ENCODE data around the gene AASDH.
A peak's percentile ranks its signal among the peaks of the same experiment; 100 is the strongest.
"Not testable (repeated sequence)": the region's sequence is repeated elsewhere in the genome, so short reads cannot be mapped to it uniquely, and the experiment has no call there.

Gene AASDH

DNA sequence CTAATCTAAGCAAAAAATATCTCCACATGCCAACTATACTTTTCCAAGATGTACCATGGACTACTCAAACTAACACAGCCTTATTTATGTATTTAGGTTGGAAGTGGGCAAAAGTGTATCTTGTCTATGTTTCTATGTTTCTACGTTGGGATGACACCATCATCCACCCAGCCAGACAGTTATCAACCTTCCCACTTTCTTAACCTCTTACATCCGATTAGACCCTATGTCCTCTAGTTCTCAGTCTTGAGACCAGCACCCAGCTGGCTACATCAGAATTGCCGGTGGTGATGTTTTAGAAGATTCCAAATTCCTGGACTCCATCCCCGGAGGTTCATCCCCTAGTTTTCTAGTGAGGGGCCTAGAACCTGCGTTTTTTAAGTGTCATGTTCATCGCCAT lies 1.0 kb upstream of the AASDH start:
- DNase-seq, result peak; percentile 26

DNA sequence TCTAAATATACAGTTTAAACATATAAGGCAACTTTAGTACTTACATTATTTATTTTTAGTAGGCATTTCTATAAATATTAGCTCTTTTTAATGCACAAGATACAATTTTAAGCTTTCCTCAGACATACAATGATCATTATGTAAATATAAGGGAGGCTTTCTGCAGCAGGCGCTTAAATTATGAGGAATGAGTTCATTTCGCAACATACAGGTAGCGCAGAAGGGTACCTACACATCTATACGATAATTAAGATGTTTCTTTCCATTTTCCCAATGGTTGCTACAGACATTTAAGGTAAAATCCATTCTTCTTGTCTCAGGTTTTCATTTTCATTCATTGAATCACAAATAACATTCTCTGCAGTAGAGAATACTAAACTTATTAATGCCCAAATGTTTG lies 1.2 kb downstream of the AASDH start:
- peak; percentile 2 for DNase-seq

DNA sequence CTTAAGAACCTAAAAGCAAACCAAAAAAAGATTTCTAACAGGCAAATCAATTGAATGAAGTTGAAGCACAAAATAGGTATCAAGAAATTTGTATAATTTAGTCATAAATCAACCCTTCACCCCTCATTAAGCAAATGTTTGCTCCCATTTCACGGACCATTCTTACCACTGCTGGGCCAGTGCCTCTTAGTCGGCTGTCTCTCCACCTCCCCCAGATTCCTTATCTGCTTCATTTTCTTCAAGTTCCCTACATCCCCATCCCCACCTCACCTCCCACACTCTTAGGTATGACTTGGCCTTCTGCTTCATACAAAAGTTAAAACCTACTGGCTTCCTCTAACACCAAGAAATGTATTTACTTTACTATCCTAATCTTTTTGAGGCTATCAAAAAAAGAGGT lies 11.8 kb downstream of the AASDH start:
- no peak for DNase-seq

DNA sequence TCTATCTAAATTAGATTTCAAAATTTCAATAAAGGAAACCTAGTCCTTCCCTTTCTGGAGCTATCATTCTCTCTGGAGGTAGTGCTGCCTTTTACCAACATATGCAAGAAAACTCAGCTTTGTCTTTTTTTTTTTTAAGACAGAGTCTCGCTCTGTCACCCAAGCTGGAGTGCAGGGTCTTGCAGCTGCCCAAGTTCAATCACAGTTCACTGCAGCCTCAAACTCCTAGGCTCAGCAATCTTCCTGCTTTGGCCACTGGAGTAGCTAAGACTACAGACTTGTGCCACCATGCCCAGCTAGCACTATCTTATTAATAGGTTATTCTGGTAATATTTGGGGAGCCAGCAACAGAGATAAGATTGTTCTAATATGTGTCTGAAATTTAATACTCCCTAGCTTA lies 12.3 kb downstream of the AASDH start:
- no peak for DNase-seq

DNA sequence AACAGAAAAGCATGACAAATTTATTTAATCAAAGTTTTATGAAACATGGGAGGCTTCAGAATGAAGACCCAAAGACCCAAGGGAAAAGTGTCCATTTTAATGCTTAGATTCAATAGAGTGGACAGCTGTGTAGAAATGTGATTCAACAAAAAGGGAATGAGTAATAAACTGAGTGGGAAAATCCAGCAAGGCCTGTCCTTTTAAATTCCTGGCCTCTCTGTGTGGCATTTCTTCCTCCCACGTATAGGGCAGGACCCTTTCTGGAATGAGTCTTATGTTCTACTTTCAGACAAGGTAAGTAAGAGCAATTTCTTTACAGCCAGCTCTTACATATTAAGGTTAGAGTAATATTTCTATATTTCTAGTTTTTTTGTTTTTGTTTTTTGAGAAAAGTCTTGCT lies 14.5 kb downstream of the AASDH start:
- DNase-seq, result no peak

DNA sequence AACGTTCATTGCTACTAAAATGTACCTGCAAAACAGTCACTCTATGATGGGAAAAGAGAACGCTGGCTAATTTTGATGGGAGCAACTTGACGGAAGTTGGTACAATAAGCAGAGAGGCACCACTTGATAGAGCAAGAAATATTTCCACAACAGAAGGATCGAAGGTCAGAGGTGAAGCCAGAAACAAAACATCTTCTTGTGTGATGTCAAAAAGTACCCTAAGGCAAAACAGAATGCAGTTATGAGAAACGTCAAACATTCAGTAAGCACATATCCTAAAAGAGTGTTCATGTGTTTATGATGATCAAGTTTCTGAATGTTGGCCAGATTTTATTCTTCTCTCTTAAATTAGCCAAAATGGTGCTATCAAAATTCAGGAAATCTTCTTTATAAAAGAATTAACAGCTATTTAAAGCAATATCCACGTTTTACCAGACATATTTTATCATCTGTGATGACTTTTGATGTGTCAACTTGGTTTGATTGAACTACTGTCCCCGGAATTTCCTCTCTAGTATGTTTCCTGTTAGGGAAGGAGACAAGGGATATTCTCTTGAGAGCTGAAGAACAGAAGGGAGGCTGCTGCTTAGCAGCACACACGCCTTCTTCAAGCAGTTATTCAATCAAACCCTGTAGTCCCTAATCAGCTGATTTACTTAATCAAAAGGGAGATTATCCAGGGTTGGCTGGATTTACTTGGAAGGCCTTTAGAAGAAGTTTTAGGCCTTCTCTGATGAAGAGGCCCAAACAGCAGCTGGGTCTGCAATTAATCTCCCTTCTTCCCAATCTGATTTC lies 15.7 kb downstream of the AASDH start:
- no peak for DNase-seq

DNA sequence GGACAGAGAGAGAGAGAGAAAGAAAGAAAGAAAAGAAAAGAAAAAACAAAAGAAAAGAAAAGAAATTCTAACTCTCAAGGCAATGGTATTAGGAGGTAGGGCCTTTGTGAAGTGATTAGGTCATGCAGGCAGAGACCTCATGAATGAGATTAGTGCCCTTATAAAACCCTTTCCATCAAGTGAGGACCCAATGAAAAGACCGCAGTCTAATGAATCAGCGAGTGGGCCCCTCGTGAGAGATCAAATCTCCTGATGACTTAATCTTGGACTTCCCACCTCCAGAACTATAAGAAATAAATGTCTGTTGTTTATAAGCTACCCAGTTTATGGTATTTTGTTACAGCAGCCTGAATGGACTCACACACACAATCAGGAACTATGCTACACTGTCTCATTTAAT lies 16.9 kb downstream of the AASDH start:
- DNase-seq, result no peak

DNA sequence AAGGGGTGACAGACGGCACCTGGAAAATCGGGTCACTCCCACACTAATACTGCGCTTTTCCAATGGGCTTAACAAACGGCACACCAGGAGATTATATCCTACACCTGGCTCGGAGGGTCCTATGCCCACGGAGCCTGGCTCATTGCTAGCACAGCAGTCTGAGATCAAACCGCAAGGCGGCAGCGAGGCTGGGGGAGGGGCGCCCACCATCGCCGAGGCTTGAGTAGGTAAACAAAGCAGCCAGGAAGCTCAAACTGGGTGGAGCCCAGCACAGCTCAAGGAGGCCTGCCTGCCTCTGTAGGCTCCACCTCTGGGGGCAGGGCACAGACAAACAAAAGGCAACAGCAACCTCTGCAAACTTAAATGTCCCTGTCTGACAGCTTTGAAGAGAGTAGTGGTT lies 24.3 kb downstream of the AASDH start:
- not testable (repeated sequence) for DNase-seq

DNA sequence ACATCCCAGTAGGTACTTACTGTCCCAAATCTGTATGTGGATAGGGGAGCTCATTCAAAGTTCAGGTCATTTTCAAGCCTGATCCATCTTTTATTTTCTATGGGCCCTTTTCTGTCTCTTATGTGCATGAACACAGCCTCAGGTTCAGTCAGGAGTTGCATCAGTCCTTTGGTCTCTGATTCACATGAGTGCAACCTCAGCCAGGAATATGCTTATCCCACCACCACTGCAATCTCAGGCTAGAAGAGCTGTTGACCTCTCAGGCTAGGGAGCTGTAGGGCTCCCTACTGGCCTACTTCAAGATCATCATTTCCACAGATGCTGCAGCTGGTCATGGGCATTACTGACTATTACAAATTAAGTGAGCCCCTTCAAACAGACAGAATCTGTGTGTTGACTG lies 27.2 kb downstream of the AASDH start:
- DNase-seq, result no peak

DNA sequence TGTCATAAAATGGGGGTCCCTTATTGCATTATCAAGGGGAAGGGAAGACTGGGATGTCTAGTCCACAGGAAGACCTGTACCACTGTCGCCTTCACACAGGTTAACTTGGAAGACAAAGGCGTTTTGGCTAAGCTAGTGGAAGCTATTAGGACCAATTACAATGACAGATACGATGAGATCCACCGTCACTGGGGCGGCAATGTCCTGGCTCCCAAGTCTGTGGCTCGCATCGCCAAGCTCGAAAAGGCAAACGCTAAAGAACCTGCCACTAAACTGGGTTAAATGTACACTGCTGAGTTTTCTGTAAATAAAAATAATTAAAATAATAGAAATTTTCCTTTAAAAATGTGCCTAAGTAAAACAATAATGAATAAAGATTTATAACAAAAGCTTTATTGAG lies 30.6 kb downstream of the AASDH start:
- no peak for DNase-seq

DNA sequence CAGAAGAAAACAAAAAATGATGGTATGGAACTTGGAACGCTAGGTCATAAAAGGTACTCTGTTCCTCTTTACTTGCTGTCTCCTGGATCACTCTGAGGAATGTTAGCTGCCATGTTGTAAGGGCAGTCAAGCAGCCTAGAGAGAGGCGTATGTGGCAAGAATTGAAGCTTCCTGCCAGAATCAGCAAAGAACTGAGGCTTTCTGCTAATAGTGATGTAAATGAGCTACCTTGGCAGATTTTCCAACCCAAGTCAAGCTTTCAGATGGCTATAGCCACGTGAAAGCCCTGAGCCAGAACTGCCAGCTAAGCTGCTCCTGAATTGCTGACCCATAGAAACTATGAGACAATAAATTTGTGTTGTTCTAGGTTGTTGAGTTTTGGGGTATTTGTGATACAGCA lies 38.7 kb downstream of the AASDH start:
- no peak for DNase-seq

DNA sequence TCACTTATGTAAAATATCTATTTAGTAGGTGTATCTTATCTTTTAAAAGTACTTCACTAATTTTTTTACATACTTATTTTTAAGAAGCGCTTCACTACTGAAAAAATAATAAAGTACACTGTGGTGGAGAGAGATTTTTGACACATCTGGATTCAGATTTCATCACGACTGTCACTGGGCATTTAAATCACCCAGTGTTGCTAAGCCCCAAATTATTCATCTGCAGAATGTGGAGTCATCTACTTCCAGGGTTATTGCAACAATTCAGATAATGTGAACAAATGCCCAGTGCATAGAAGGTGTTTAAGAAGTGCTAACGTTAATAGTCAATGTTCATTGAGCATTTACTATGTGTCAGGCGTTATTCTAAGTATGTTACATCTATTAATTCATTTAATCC lies 41.8 kb downstream of the AASDH start:
- DNase-seq, result no peak

DNA sequence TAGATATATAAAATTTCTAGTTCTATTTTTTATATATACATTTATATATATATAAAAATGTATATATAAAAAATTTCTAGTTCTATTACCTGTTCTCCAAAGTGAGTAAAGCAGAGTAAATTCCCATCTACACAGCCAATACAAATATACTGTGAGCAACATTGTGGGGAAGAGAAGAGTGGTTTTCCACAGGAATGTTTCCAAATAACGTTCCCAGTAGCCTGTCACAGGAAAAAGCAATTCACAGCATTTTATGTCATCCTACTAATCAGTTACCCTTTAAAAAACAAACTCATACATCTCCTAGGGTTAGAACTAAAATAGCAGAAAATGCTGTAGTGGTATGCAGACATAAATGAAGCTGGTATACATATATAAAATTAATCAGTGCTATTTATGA lies 44.5 kb downstream of the AASDH start:
- DNase-seq, result no peak

DNA sequence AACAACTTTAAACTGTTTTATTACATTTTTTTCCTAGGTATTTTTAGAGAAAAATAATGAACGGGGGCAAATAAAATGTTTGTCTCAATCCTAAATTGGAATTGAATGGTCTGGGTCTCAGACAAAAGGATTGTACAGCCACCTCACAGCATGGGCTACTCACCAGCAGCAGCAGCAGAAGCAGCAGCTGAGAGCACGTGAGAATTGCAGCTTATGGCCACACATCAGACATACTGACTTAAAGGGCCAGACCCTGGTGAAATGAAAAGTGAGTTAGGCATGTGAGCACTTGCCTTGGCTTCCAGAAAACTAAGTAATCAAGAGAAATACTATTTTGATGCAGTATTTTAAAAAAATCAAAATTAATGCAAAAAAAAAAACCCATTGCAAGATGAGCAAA lies 56.6 kb downstream of the AASDH start:
- peak; percentile 2 for DNase-seq

DNA sequence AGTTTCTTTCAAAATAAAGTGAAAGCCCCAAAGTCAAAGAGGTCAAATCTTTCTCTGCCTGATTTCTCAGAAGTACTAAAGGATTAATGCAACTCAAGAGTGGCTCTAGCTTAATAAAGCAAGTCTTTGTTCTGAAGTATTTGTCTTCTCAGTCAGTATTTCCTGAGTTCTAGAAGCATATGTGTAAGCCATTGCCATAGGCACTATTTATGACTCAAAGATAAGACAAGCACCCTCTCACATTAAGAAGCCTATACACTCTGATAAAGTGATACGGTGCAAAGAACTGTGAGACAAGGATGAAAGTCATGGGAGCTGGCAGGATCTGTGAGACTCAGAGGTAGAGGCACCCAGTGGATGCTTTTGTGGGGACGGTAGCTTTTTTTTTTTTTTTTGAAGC lies 60.9 kb downstream of the AASDH start:
- no peak for DNase-seq

DNA sequence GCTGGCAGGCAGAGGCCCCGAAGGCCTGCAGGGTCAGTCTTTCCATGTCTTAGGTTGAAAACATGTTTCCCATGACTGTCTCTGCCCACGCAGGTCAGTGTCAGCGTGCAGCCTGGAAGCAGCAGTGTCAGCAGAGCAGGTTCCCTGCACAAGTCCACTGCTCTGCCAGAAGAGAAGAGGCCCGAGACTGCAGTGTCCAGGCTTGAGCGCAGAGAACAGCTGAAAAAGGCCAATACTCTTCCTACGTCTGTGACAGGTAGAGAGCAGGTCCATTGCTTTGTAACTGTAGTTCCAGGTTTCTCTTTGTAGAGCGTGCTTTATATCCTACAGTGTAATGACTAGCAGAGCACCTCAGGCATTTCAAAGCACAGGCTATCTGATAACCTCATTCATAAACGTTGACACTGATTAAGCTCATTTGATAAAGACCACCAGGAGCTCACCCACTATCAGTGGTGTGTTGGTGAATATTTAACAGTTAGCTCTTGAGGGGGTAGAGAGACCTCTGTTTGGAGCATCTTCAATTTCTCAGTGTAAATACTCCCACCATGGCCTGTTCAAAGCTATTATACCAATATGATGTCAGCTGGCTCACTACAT lies 63.2 kb downstream of the AASDH start:
- no peak for DNase-seq

DNA sequence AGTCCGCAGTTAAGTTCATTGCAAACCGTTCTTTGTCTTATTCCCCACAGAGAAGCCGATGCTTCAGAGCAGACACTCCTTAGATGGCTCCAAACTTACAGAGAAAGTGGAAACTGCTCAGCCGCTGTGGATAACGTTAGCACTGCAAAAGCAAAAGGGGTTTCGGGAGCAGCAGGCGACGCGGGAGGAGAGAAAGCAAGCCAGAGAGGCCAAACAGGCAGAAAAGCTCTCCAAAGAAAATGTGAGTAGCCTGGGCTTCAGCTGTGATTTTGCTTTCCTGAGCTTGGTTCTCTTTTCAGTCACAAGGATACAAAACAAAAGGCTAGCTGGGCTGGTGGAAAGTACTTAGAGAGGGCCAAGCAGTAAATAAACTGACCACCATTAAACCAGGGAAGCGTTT lies 64.0 kb downstream of the AASDH start:
- DNase-seq, result no peak

DNA sequence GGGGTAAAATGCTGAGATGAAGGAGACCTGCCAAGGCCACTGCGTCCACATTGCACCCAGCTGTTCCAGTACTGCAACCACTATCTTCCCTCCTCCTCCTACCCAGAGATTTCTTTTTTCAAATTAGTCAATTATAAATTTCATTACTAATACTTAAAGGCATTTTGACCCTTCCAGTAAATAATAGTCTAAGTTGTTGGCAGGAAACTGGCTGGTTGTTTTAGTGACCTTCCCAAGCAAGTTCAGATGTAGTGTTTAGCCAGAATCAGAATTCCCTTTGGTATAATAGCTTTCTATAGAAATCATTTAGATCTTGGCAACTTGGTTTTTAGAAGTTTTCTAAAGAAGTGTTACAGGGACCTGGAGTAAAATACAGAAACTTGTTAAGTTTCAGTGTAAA lies 66.0 kb downstream of the AASDH start:
- DNase-seq, result no peak

DNA sequence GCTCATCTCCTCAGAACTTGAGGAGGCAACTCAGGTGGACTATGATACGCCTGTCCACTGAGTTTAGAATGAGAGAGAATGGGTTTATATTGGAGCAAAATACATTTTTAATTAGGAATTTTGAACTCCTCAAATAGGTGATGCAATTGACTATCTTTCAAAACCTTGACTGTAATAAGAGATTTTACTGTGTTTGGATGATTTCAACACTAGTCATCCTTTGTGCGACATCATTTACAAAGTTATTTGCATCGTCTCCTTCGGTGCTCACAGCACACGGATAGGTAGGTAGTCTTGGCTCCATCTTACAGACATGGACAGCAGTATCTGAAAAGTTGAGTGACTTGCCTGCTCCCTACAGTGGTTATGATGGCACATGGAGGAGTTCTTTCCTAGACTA lies 67.0 kb downstream of the AASDH start:
- DNase-seq, result no peak

DNA sequence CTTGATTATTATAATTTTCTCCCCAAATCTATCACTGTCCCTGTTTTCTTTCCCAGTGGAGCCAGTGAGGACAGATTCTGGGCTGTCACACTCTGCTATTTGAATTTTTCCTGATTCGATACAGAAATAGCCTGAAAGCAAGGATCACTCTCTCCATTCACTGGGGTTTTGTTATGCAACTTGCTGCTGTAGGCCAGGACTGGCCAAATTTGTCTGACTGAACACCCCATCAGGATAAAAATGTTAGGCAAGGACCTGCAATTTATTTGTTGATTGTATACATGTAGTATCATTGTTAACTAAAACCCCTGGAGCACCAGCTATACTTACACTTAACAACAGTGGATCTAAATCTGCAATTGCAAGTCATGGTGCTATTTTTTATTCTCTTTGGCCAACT lies 68.7 kb downstream of the AASDH start:
- DNase-seq, result no peak

DNA sequence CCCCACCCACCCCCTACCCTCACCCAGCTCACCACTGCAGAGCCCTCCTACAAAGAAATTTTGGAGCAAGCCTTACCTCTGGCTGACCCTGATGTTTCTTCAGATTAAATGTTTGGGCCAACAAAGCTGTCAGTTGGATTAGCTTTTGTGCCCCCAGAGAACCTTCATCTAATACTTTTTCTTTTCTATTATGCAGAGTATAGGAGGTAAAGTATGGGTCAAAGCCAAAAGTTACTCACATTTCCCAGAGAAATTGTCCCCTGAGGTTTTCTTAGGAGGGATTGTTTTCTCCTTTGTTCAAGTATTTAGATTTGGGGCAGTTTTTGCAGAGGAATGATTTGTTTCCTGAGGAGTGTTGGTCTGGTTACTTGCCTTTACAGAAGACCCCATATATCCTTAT lies 69.5 kb downstream of the AASDH start:
- DNase-seq, result no peak

DNA sequence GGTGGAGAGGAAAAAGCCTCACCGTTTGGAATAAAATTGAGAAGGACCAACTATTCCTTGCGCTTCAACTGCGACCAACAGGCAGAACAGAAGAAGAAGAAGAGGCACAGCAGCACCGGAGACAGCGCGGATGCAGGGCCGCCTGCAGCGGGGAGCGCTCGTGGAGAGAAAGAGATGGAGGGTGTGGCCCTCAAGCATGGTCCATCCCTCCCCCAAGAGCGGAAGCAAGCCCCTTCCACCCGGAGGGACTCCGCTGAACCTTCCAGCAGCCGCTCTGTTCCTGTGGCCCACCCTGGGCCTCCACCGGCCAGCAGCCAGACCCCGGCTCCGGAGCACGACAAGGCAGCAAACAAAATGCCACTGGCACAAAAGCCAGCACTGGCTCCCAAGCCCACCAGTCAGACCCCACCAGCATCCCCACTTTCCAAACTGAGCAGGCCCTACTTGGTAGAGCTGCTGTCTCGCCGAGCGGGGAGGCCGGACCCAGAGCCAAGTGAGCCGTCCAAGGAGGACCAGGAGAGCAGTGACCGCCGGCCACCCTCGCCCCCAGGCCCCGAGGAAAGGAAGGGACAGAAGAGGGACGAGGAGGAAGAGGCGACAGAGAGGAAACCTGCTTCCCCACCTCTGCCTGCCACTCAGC lies 71.2 kb downstream of the AASDH start:
- no peak for DNase-seq

DNA sequence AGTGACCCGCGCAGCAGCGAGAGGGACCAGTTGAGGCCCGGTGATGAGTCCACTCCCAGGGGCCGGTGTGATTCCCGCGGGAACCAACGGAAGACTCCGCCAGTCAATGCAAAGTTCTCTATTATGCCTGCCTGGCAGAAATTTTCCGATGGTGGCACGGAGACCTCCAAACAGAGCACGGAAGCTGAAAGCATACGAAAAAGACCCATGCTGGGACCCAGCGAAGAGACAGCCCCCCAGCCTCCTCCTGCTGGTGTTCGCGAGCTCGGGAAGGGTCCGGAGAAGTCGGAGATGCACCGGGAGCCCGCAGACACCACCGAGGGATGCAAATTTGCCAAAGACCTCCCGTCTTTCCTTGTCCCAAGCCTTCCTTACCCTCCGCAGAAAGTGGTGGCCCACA lies 71.7 kb downstream of the AASDH start:
- no peak for DNase-seq

DNA sequence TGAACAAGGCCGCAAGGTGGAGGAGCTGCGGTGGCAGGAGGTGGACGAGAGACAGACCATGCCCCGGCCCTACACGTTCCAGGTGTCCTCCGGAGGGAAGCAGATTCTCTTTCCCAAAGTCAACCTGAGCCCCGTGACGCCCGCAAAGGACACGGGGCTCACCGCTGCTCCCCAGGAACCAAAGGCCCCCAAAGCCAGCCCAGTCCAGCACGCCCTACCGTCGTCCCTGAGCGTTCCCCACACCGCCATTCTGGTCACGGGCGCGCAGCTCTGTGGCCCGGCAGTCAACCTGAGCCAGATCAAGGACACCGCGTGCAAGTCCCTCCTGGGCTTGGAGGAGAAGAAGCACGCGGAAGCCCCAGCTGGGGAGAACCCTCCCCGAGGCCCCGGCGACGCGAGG lies 72.2 kb downstream of the AASDH start:
- DNase-seq, result no peak
